HG03103 (cell line): ENCODE measurements around the gene VPS8.
"Not testable (repeated sequence)": the region's sequence is repeated elsewhere in the genome, so short reads cannot be mapped to it uniquely, and the experiment has no call there.

Source experiments
- ATAC-seq: cut with Tn5 transposase; IDR thresholded peaks from one replicate; pipeline ENCODE4 v1.9.1; 2021; ENCODE audit warnings: low read depth; ENCODE audit not compliant: unreplicated experiment

Gene VPS8

GRCh38 chr3:184846496-184846895 lies 34.5 kb downstream of the VPS8 start:
- no peak for ATAC-seq

GRCh38 chr3:184848934-184849333 lies 37.0 kb downstream of the VPS8 start:
- no peak for ATAC-seq

DNA sequence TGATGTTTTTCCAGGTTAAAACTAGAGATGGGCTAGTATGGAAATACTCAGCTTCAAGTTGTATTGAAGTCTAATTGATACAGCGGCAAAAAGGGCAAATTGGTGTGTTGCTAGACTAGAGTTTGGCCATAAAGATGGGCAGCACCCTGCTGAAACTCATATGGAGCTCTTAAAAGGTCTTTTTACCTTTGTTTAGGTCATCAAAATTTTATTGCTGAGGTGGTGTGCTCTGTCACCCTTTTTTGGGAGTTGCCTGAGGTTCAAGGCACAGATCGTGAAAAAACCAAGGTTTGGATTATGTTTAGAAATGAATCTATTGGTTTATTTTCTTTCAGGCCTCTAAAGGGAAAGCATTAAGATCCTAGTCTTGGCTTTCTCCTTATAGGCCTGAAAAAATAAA lies 38.2 kb downstream of the VPS8 start:
- no peak for ATAC-seq

DNA sequence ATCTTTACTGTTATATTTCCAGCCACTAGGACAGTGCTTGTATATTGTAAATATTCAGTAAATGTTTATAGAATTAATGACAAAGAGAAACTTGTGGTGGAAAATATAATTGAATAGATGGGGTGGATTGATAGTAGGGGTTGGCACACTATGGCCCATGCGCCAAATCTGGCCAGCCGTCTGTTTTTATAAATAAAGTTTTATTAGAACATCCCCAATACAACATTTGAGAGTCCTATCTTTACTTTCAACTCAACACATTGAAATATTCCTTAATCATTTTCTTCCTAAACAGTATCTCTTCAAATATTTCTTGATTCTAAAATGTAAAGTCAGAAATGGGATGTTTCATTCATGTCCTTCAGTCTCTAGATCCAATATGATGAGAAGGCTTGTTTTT lies 45.1 kb downstream of the VPS8 start:
- ATAC-seq = no peak

DNA sequence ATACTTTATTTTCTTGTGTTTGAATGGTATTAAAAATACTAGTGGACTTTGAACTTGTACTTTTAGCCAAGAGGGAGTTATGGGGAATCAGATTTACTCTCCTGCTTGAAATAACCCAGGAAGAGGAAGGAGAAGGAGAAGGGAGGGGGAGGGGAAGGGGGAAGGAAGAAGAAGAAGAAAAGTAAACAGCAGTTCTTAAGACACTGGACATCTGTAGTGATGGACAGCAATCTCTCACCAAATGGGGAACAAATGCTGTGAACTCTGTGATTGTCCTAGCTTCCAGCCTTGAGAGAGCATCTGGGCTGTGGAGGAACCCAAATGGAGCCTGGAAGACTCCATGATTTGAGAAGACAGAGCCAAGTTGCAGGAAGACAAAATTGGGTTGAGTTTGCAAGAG lies 52.0 kb downstream of the VPS8 start:
- no peak for ATAC-seq

- ATAC-seq = no peak
Measured at GRCh38 chr3:184868477-184868876, 56.5 kb downstream of the VPS8 start.

GRCh38 chr3:184872200-184872599 lies 60.2 kb downstream of the VPS8 start:
- no peak for ATAC-seq

DNA sequence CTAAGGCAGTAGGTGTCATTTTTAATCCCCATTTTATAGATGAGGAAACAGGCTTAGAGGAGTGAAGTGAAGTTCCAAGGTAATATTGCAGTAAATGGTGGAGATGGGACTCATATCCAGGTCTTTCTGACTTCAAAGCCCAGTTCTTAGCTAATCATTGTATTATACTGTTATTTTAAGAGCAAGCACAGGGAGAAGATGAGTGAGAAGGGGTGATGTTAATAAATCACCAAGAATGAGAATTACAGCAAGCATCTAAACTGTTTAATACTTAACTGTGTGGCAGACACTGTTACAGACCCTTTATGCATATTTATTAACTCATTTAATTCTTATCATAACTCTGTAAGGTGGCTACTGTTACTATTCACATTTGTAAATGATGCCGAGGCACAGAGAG lies 61.2 kb downstream of the VPS8 start:
- ATAC-seq = no peak

DNA sequence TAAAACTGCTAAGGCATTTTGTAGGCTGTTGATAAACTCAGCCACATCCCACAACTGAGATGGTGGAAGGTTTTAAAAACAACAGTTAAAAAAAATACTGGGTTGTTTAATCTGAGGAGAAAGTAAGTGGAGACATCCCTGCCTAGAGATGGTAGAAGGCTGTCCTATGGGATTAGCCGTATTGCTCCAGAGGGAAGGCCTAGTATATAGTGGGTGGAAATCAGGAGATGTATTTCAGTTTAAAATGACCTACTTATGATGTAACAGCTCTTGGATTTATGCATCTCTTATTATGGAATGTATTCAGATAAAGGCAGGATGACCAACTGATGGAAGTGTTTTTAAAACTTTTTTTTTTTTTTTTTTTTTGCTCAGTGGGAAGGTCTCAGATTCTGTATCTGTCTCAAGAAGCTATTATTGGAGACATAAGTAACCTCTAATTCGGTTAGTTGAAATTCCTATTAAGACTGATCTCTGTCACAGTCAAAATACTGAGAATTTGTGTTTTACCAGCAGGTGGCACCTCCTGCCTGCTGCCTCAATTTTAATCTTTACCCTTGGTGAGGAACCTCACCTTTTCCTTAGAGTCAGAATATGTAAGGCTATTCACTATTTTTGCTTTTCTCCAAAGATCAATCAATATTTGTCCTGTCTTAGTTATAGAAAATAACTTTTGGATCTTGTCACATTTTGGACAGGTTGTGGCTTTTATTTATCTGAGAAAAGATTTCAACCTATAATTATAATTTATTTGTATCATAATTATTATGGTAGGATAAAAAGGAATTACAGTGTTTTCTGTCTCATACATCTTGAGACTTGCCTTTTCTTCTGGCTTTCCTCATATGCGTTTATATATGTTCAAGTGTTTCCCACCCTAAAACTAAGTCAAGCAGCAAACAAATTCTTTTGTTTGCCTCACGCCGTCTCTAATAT lies 63.0 kb downstream of the VPS8 start:
- ATAC-seq = no peak

DNA sequence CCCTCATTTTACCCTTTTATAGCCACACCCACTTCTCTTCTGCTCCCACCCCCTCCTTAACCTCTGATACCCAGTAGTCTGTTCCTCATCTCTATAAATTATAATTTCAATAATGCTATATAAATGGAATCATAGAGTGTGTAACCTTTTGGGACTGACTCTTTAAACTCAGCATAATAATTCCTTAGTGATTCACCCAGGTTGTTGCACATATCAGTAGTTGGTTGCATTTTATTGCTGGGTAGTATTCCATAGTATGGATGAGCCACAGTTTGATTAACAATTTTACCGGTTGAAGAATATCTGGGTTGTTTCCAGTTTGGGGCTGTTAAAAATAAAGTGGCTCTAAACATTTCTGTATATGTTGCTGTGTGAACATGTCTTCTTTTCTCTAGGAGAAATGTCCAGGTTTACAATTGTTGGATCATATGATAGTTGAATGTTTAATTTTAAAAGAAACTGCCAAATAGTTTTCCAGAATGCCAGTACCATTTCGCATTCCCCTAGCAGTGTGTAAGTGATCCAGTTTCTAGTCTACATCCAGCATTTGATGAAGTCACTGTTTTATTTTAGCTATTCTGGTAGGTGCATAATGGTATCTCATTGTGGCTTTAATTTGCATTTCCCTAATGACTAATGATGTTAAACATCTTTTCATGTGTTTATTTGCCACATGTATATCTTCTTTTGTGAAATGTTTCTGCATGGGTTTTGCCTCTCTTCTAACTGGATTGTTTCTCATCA lies 68.5 kb downstream of the VPS8 start:
- ATAC-seq = no peak

GRCh38 chr3:184884359-184885017 lies 72.5 kb downstream of the VPS8 start:
- ATAC-seq = peak; percentile 86

DNA sequence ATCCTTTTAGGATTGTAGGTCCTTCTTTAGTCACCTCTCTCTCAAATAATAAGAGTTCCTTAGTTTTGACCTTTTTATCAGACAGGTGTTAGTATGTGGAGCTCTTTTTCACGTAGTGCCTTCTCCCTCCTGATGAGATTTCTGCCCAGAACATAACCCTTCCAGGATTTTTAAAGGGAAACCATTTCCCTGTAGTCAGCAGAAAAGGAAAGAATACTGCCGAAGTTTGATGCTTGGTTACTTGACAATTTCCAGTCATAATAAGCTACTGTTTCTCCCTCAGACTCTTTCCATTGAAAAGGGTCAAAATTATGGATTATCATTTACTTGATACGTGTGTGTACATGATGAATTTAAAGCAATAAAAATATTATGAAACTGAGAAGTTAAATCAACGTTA lies 73.1 kb downstream of the VPS8 start:
- no peak for ATAC-seq

- ATAC-seq = no peak
Measured at GRCh38 chr3:184887574-184887973, 75.6 kb downstream of the VPS8 start.

- ATAC-seq = no peak
Measured at GRCh38 chr3:184889312-184889904, 77.4 kb downstream of the VPS8 start.

GRCh38 chr3:184894051-184894450 lies 82.1 kb downstream of the VPS8 start:
- ATAC-seq = no peak

DNA sequence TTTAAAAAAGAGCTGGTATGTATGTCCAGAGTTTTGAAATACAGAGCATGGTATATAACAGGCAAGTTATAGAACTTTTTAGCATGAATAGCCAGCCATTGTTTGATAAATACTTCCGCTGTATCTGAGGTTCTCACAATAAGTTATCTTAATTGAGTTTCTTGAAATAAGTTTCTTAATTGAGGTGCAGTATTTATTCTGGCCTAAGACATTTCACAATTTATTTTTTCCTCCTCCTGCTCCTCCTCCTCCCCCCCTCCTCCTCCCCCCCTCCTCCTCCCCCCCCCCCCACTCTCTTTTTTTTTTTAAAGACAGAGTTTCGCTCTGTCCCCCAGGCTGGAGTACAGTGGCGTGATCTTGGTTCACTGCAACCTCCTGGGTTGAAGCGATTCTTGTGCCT lies 83.4 kb downstream of the VPS8 start:
- ATAC-seq = no peak

DNA sequence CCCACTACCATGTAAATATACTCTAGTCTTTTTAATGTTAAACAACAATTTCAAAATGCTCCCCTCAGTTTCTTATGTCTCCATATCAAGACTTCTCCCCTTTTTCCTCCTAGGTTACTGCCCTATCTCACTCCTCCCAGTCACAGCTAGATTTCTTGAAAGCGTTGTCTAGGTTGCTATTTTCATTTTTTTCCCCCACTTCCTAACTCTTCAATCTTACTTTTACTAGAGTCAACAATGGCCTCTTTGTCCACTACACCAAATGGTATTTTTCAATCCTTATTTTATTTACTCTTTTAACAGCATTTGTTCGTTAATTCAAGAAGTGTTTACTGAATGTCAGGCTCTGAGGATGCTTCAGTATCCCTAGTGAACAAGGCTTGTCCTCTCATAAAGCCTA lies 84.4 kb downstream of the VPS8 start:
- no peak for ATAC-seq

DNA sequence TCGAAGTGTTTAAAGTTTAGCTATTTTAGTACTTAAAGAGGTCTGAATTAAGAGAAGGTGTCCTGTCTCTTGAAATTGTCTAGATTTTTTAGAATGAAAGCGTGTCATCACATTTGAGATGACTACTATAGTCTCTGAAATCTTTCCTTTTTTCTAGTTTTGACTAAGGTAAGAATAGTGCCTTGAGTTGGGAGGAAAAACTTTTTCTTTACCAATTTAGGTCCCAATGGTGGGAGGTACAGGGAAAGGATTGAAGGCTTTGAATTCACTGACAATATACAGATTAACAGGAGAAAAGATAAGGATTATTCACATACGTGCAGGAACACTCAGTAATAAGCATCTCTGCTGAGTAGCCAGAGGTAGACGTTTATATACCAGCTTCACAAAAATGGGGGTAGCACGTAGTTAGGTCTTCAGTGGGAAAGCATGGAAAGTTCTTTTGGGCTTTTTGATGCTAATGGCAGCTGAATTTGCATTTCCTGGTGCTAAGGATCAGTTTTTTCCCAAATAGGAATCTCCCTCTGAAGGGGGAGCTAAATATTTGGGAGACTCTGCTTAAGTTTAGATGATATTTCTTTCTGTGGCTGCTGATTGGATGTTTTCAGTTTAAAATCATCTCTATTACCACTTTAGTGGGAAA lies 88.1 kb downstream of the VPS8 start:
- ATAC-seq = no peak

GRCh38 chr3:184907031-184907430 lies 95.1 kb downstream of the VPS8 start:
- not testable (repeated sequence) for ATAC-seq
